ENCODE measurements around the gene HOGA1.
"Not testable (repeated sequence)": the region's sequence is repeated elsewhere in the genome, so short reads cannot be mapped to it uniquely, and the experiment has no call there.

HOGA1 gene

GRCh38 chr10:97571622-97572021, 12.6 kb upstream of the HOGA1 start:
- TF ChIP-seq, protein P1, sequence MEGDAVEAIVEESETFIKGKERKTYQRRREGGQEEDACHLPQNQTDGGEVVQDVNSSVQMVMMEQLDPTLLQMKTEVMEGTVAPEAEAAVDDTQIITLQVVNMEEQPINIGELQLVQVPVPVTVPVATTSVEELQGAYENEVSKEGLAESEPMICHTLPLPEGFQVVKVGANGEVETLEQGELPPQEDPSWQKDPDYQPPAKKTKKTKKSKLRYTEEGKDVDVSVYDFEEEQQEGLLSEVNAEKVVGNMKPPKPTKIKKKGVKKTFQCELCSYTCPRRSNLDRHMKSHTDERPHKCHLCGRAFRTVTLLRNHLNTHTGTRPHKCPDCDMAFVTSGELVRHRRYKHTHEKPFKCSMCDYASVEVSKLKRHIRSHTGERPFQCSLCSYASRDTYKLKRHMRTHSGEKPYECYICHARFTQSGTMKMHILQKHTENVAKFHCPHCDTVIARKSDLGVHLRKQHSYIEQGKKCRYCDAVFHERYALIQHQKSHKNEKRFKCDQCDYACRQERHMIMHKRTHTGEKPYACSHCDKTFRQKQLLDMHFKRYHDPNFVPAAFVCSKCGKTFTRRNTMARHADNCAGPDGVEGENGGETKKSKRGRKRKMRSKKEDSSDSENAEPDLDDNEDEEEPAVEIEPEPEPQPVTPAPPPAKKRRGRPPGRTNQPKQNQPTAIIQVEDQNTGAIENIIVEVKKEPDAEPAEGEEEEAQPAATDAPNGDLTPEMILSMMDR (conservative IDR thresholded peaks at IDR 0.05; ENCODE audit: control insufficient read depth, insufficient read depth, low read depth, low read length) = no peak
- no peak overlapping the region for H3K4me3 ChIP-seq (ENCODE audit: control insufficient read depth, low read depth, low read length)
- DNase-seq (ENCODE audit: low read depth) = no peak

DNA sequence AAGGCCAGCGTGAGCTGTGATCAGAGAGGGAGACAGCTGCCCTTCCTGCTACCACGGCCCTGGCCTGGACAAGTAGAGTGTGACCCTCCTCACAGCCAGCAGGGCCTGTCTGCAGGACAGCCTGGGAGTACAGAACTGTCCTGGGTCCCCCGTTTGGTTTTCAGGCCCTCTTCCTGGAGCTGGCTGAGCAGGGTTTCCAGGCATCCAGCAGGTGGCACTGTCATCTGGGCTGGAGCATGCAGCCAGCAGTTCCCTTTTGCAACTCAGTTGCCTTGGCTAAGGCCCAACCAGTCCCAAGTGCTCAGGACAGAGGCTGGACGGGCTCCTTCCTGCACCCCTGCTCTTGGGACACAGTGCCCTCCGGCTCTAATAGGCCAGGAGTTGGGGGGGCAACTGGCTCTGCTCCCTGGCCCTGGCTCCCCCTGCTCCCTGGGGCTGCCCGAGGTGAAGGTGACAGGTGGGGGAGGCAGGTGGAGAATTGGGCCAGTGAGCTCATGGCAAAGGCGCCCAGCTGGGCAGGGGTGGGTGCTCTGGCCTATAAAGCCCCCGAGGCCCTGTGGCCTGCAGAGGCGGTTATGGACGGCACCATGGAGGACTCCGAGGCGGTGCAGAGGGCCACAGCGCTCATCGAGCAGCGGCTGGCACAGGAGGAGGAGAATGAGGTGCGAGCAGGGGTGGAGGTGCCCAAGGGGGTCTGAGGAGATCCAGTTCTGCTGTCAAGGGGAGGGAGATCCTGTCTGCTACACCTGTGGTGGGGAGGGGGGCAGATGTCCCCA, 11.8 kb upstream of the HOGA1 start, which contains the start of gene ANKRD2:
Gene ANKRD2 (plus strand): TSS at position 566 of the 776 bp plus-strand sequence. CDS start 10 bp downstream, at position 576.
- no peak within 1 kb of the TSS for H3K4me3 ChIP-seq (ENCODE audit: control insufficient read depth, low read depth, low read length)
- TF ChIP-seq, protein P1 (conservative IDR thresholded peaks at IDR 0.05; ENCODE audit: control insufficient read depth, insufficient read depth, low read depth, low read length) = peak; percentile 95
- DNase-seq (ENCODE audit: low read depth) = peak; percentile 86

DNA sequence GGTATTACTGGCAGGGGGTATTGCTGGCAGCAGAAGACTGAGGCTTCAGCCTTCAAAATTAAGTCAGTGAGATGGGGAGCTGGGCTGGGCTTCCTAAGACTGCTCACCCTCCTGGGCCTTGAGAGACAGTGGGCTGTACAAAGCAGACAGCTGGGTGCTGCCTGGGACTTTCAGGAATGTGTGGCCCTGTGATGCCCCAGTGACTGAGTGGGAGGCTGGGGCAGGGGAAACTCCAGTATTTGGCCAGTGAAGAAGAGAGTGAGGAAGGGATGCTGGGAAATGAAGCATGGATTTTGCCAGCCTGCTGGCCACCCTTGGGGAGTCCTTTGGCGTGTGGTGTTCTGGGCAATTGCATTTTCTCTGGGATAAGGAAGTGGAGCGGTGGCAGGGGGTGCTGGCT, 11.2 kb upstream of the HOGA1 start:
- DNase-seq (ENCODE audit: low read depth) = no peak
- H3K4me3 ChIP-seq (ENCODE audit: control insufficient read depth, low read depth, low read length) = no peak overlapping the region
- TF ChIP-seq, protein P1 (conservative IDR thresholded peaks at IDR 0.05; ENCODE audit: control insufficient read depth, insufficient read depth, low read depth, low read length) = no peak

DNA sequence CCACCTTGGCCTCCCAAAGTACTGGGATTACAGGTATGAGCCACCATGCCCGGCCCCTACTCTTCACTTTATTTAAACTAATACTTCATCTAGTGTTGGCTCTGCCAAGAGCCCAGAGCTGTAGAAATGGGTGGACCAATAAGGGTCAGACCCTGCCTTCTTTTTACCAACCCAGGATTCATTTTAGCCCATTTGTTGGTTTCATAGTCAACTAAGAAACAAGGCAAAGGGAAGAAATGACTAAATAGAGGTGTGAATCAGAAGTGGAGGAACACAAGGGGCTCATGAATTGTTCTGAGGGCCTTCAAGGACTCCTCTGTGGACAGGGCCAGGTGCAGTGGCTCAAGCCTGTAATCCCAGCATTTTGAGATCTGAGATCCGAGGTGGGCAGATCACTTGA, 10.5 kb upstream of the HOGA1 start:
- H3K4me3 ChIP-seq (ENCODE audit: control insufficient read depth, low read depth, low read length) = no peak overlapping the region
- no peak for DNase-seq (ENCODE audit: low read depth)
- TF ChIP-seq, protein P1 (conservative IDR thresholded peaks at IDR 0.05; ENCODE audit: control insufficient read depth, insufficient read depth, low read depth, low read length) = no peak

- DNase-seq (ENCODE audit: low read depth) = peak; percentile 42
- TF ChIP-seq, protein P1 (conservative IDR thresholded peaks at IDR 0.05; ENCODE audit: control insufficient read depth, insufficient read depth, low read depth, low read length) = no peak
- H3K4me3 ChIP-seq (ENCODE audit: control insufficient read depth, low read depth, low read length) = no peak overlapping the region
Measured at GRCh38 chr10:97574374-97575126, 9.6 kb upstream of the HOGA1 start.

GRCh38 chr10:97575127-97575668, 9.0 kb upstream of the HOGA1 start:
- TF ChIP-seq, protein P1 (conservative IDR thresholded peaks at IDR 0.05; ENCODE audit: control insufficient read depth, insufficient read depth, low read depth, low read length) = no peak
- no peak overlapping the region for H3K4me3 ChIP-seq (ENCODE audit: control insufficient read depth, low read depth, low read length)
- DNase-seq (ENCODE audit: low read depth) = no peak

- H3K4me3 ChIP-seq (ENCODE audit: control insufficient read depth, low read depth, low read length); DNase-seq (ENCODE audit: low read depth): not testable (repeated sequence)
Measured at GRCh38 chr10:97576487-97576886, 7.7 kb upstream of the HOGA1 start.
